HG02943 (cell line): ENCODE measurements around the gene CYRIA.

ENCODE experiments used
- ATAC-seq: cut with Tn5 transposase; IDR thresholded peaks from one replicate; pipeline ENCODE4 v1.9.1; 2021; ENCODE audit warnings: mild to moderate bottlenecking, low read depth, moderate library complexity; ENCODE audit not compliant: unreplicated experiment

The CYRIA gene

DNA sequence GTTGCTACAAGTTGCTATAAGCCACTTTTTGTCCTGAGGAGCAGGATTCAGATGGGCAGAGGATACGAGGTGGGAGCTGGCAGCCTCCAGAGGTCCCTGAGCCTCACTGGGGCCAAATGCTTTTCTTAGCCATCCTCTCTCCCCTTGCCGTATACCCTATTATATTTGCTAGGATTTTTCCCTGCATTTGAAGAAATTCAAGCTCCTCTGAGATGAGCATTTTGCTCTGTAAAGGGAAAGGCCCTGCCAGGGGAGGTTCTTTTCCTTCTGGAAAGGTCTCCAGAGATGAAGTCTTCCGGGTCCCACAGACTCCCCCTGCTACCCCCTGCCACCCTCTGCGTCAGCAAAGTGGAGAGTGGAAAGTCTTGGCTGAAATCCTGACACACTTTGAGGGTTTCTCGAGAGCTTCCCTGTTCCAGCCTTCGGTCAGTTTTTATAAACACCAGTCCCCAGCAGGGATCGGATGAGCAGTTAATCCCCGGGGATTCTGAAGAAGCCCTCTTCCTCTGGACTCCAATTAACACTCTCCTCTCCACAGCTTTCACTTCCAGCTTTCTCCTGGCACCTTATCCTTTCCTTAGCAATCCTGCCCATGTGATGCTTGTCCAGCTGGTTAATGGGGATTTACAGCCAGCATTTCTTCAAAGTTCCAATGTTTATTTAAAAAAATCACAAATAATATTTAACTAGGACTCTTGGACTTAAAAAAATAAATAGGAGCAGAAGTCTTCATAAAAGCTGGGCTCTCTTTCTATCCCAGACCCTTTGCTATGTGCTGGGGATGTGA, 13.1 kb downstream of the CYRIA start:
- ATAC-seq: no peak

DNA sequence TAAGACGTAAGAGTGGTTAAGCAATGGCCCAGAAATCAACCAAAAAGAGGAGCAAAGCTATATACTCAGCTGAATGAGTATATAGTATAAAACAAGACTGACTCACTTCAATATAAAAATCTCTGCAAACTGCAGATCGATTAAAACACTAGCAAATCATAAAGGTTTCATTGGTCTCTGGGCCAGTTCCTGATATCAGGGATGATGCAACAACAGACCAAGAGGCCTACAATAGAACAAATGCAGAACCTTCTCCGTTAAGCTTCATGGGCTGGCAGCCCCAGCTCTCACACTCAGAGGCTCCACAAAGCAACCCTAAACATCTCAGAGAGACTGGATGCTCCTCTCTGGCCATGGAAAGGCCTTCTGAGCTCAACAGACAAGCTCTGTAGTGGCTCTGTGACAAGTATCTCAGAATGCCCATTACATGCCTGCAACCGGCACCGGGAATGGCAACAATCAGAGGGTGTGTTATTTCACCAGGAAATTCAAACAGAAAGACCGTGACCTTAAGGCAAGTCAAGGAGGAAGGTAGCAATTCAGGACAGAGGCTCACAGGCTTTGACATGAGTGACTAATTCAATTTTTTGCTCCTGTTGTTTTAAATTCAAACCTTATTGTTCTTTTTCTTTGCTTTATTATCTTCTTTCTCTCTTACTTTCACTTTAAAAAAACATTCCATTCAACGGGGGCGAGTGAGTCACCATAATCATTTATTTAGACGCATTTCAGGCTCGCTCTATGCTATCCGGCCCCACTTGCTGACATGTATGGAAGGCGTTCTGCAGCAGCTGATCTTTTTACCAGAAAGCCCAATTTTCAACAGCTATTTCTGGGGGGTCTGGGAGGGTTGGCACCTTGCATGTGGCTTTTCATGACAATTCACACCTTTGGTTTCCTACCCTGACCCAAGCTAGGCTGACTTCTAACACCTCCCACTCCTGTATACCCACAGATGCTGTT, 15.1 kb downstream of the CYRIA start:
- no peak for ATAC-seq

GRCh38 chr2:16649353-16650286, 16.0 kb downstream of the CYRIA start:
- ATAC-seq: no peak

DNA sequence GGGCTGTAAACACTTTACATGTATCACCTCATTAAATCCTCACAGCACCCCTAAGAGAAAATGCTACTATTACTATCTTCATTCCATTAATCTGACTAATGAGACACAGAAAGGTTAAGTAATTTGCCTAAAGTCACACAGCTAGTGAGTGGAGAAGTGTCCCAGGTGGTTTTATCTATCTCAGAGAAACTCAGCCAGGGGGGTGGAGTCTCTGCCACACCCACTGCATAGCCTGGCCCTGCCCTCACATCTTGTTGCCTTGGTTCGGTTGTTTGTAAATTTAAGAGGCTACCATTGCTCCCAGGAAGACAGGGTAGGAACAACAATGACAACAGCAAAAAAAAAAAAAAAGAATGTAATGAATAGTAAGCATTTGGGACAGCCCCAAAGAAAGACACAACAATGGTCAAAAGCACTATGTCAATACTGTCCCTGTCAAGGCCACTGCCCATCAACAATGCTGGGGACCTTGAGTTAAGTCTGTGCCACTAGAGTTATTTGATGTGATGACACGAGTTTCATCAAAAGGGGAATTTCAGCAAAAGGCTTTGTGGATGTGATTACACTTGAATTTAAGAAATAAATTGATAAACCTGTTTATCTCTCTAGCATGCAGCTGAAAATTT, 17.5 kb downstream of the CYRIA start:
- ATAC-seq: no peak

DNA sequence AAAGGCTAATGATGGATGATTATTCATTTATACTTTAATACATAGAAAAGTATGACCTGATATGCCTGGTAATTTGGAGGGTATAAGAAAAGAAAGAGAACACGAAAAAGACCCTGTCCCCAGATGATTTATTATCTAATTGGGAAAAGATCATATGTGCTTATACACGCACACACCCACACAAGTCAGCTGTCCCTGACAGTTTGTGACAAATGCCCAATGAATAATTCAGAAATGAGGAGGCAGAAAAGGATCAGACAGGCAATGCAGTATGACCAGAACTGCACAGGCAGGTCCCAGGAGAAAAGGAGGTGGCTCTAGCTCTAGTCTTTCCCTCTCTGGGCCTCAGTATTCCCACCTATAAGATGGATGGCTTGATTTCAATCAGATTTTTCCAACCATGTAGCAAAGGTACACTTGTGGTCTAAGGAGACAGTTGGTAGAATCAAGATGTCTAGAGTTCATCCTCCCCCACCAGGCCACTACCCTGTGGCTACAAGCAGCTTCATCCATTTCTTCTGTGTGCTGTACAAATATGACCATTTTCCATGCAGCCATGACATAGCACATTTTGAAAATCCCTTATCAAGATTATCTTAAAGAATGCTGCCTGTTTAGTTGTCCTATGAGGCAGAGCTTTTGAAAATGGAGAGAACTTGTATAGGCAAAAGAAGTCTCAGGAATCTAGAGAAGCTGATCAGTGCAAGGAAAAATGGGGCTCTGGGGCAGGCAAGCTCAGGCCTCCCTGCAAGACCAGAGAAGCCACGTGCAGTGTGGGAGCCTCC, 19.7 kb downstream of the CYRIA start:
- no peak for ATAC-seq

- no peak for ATAC-seq
Observed at GRCh38 chr2:16645088-16645487, 20.5 kb downstream of the CYRIA start.

DNA sequence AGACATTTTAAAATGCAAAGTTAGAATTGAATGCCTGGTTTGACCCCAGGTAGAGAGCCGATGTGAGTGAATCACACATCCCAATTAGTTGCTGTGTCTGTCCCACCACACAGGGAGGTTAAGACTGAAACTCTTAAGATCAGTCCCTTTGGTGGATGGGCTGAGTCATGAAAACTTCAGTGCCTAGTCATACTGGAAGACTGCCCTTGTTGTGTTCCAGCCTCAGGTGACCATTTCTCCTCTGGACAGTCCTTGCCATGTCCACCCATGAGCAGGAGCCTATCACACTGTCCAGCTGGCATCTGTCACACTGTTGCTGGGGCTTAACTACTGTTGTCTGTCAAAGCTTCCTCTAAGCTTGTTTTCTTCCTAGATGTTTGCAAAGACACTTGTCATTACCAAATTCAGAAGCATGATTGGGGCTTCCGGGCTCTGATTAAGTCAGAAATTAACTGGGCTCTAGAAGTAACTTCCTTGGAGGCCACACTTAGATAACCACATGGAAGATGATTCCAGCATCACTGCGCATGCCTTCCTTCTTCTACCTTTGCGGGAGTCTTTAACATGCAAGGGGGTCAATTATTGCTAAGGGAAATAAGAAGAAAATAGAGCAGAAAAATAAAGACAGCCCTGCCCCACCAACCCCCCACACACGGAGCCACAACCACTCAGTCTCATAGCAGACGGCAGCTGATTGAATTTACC, 21.3 kb downstream of the CYRIA start:
- ATAC-seq: no peak

DNA sequence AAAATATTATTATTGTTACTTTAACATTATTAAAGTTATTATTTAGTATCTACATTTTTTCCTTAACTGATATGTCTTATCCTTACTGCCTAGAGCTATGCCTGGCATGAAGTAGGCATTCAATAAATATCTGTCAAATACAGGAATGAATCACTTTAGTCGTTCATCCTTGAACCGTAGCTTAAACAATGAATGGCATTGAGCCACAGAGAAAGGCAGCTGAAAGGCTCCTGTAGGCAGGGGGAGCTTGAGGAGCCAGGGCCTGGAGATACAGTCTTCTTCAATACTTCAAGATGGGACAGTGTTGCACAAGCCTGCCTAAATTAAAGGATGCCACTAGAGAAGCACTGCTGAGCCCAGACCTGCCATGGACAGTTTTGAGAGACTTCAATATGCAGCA, 22.5 kb downstream of the CYRIA start:
- no peak for ATAC-seq

DNA sequence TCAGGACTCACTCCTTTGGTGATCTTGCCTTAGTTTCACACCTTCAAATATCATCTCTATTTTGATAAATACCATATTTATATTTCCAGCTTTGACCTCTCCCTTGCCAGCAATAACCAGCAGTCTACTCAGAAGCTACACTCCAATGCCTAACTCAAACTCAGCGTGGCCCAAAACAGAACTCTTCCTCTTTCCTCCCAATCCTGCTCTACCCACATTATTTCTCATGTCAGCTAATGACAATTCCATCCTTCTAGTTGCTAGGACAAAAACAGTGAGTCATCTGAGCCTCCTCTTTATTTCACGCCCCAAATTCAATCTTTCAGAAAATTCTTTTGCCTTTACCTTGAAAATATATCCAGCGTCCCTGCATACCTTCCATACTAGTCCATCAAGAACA, 23.5 kb downstream of the CYRIA start:
- ATAC-seq: no peak

GRCh38 chr2:16641509-16641908, 24.1 kb downstream of the CYRIA start:
- ATAC-seq: no peak

DNA sequence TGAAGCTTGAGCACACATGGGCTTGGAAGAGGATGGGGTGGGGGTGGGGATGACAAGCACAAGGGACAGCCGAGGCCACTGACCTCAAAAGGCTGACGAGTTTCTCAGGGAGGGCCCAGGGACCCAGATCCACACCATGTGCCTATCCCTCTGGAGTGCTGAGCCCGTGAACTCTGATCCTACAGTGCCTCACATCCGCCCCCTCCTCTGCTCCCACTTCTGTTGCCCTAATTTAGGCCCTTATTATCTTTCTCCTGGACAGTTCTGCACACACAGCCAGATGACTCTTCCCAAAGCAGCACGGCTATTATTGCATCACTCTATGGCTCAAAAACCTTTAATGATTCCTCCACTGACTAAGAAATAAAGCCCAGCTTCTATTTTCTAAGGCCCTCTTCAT, 24.8 kb downstream of the CYRIA start:
- ATAC-seq: no peak

DNA sequence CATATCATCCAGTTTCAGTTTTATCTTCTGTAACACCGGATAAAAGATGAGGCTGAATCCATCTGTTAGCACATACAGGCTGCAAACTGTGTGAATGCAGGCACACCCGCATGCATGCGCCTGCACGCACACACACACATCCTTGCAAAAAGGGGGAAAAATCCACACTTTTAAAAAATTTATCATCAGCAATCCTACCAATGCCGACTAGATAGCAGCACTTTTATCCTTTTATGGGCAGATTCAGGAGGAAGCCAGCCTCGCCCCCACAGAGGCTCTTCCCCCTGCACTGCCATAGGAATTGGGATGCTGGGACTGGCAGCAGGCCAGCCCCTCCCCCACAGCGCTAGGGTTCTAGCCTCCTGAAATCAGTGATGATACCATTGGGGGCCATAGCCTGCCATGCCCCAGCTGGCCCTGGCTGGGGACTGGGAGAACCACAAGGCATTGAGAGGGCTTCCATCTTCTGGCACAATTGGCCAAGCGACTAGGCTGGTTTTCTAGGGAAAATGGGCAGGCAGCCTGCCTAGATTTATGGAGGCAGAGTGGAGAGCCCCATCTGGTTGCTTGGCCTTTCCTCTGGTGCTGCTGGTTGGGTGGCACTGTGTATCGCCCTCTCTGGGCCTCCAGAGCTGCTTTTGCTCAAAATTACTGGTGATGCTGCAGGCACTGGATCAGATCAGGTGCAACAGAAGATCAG, 25.5 kb downstream of the CYRIA start:
- no peak for ATAC-seq

- ATAC-seq: no peak
Observed at GRCh38 chr2:16639431-16639830, 26.2 kb downstream of the CYRIA start.

DNA sequence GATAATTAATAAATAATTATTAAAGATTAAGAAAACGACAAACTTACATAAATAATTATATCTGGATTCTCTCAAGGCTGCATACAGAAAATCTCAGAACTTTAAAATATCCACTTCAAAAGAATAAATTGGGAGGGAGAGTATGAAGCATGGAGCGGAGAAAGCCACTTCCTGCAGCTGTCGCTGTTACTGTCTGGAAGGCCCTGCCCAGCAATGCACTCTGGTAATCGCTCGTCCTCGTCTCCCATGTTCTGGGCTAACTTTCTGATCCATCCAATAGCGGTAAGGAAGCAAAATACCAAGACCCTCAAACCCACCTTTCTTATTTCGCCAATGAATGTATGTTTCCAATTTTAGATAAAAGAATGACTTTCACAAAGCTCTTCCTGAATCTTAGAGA, 26.7 kb downstream of the CYRIA start:
- no peak for ATAC-seq

- no peak for ATAC-seq
Observed at GRCh38 chr2:16637304-16637703, 28.3 kb downstream of the CYRIA start.

DNA sequence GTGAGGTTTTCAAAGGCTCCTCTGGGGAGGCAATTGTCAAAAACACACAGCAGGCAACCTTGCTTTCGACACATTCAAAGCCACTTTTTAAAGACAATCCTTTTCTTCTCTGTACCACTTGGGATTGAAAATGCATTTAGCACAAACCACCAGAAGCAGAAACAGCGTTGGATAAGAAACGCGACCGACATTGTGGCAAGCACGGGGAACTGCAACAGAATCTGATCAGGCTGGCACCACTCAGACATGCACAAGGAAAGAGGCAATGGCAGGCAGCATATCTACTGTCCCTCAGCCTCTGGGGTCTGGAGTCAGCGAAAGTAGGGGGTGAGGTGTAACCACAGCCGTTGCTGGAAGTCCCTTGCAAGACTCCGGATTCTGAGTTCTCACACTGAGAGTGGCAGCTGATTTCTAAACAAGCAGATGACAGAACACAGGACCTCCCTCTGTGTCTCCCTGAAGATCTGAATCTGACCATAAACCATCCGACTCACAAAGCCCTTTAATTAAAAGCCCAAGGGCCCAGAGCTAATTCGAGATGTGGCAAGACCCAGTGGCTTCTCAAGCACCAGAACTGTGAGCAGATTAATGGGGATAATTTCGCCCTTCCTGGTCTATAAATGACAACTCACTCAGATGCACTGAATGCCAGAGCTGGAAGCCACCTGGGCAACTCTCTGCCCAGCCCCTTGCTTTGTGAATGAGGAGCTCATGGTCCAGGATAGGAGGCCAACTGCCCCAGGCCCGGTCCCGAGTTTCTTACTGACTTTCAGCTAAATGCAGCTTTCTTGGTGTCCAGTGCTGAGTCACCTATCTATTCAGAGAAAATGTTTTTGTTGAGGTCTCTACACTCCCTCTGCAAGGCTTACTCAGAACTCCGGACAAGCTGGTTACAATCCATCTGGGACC, 29.6 kb downstream of the CYRIA start:
- ATAC-seq: no peak
